ENCODE measurements around the gene CALD1.

GRCh38 chr7:134885967-134886352, 106.5 kb downstream of the CALD1 start:
- TF ChIP-seq CTCF (IDR thresholded peaks at IDR 0.05; ENCODE audit: low read depth, low read length, missing input control), result no peak
- TF ChIP-seq YY1 (IDR thresholded peaks at IDR 0.05), result peak; percentile 20
- TF ChIP-seq RAD21 (IDR thresholded peaks at IDR 0.05), result peak in 1 of 2 donors; percentile 4
- TF ChIP-seq EGR1 (IDR thresholded peaks at IDR 0.05; ENCODE audit: low read depth in 2 of 2), result peak in 1 of 2 donors; percentile 25
